T follicular helper cell (primary cell): ENCODE measurements around the gene ANKS1A.

Source experiments
- DNase-seq: peaks from one replicate; pipeline ENCODE4 v3.0.0-alpha.2; 2020; ENCODE audit warnings: low read depth

The ANKS1A gene

GRCh38 chr6:35042031-35042815 is 153.2 kb downstream of the ANKS1A start:
- no peak for DNase-seq

GRCh38 chr6:35043381-35044130 is 154.5 kb downstream of the ANKS1A start:
- no peak for DNase-seq

- no peak for DNase-seq
Observed at GRCh38 chr6:35044145-35044745, 155.2 kb downstream of the ANKS1A start.

- DNase-seq, result no peak
Observed at GRCh38 chr6:35044761-35045421, 155.8 kb downstream of the ANKS1A start.

GRCh38 chr6:35046103-35046502 is 157.0 kb downstream of the ANKS1A start:
- DNase-seq, result no peak

GRCh38 chr6:35046862-35047261 is 157.8 kb downstream of the ANKS1A start:
- DNase-seq, result no peak

GRCh38 chr6:35047265-35048011 is 158.4 kb downstream of the ANKS1A start:
- no peak for DNase-seq

GRCh38 chr6:35048031-35048613 is 159.1 kb downstream of the ANKS1A start:
- no peak for DNase-seq

GRCh38 chr6:35048631-35049083 is 159.6 kb downstream of the ANKS1A start:
- DNase-seq, result no peak

GRCh38 chr6:35049156-35049735 is 160.2 kb downstream of the ANKS1A start:
- no peak for DNase-seq

- no peak for DNase-seq
Observed at GRCh38 chr6:35049900-35050756, 161.1 kb downstream of the ANKS1A start.

GRCh38 chr6:35050757-35051330 is 161.8 kb downstream of the ANKS1A start:
- DNase-seq, result no peak

- no peak for DNase-seq
Observed at GRCh38 chr6:35051396-35051795, 162.3 kb downstream of the ANKS1A start.

- no peak for DNase-seq
Observed at GRCh38 chr6:35051997-35052583, 163.0 kb downstream of the ANKS1A start.

- no peak for DNase-seq
Observed at GRCh38 chr6:35052694-35053565, 163.9 kb downstream of the ANKS1A start.

GRCh38 chr6:35053701-35054100 is 164.6 kb downstream of the ANKS1A start:
- DNase-seq, result no peak

GRCh38 chr6:35054106-35054742 is 165.2 kb downstream of the ANKS1A start:
- DNase-seq, result no peak

- DNase-seq, result no peak
Observed at GRCh38 chr6:35054743-35055130, 165.7 kb downstream of the ANKS1A start.
